Uterus (tissue), 2 donors: ENCODE measurements around the gene MTG2.

Source experiments
- CTCF ChIP-seq, 4 experiments: fragments of 200-600 bp in 2 of 4; fragments of 450-650 bp in 2 of 4; sonication (generic) in 2 of 4; IDR thresholded peaks; one replicate each; pipeline ENCODE4 v1.5.1; 2016 to 2019; ENCODE audit warnings: antibody characterized with exemption in 4 of 4, mild to moderate bottlenecking in 2 of 4, moderate library complexity in 1 of 4
- POLR2A ChIP-seq, 2 donors: fragments of 450-650 bp; IDR thresholded peaks; one replicate each; pipeline ENCODE4 v1.6.1; 2016; ENCODE audit warnings: antibody characterized with exemption in 2 of 2, mild to moderate bottlenecking in 1 of 2, moderate library complexity in 1 of 2

- no peak for TF ChIP-seq POLR2A (IDR thresholded peaks at IDR 0.05)
- TF ChIP-seq CTCF (IDR thresholded peaks at IDR 0.05), result no peak
Observed at GRCh38 chr20:62162765-62163484, 19.9 kb upstream of the MTG2 start.
